ENCODE data around the gene APOB.
"Not testable (repeated sequence)": the region's sequence is repeated elsewhere in the genome, so short reads cannot be mapped to it uniquely, and the experiment has no call there.

Gene APOB

DNA sequence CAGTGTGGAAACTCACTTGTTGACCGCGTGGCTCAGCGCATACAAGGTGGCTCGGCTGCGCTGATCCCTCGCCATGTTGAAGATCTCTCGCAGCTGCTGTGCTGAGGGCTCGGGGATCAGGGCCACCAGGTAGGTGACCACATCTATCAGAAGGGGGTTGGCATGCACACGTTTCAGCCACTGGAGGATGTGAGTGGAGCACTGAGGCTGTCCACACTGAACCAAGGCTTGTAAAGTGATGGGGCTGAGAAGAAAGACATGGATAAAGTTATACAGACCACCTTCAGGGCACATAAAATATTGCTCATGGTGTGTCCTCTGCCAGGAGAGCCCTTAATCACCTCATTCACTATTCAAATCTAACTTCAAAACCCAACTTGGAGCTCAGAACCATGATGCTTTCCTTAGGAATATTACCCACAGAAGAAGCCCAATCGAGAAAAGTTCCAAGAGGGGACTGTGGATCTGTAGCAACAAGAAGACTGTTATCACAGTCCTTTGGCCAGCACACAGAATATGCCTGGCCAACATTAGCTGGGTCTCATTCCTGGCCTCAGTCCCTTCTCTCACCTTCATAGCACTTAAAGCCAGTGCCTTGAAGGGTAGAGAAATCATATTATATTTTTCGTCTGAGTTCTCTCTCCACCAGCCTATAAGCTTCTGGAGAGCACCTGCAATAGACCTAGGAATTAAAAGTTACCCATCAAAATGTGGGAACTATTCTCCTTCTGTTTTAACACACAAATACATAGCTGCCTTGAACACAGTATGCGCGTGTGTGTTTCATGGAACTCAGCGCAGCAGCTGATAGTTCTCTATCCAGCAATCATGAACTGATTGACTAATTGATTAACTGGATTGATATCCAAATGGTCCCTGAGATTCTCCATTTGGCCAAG lies 11.3 kb downstream of the APOB start:
- DNase-seq: no peak

DNA sequence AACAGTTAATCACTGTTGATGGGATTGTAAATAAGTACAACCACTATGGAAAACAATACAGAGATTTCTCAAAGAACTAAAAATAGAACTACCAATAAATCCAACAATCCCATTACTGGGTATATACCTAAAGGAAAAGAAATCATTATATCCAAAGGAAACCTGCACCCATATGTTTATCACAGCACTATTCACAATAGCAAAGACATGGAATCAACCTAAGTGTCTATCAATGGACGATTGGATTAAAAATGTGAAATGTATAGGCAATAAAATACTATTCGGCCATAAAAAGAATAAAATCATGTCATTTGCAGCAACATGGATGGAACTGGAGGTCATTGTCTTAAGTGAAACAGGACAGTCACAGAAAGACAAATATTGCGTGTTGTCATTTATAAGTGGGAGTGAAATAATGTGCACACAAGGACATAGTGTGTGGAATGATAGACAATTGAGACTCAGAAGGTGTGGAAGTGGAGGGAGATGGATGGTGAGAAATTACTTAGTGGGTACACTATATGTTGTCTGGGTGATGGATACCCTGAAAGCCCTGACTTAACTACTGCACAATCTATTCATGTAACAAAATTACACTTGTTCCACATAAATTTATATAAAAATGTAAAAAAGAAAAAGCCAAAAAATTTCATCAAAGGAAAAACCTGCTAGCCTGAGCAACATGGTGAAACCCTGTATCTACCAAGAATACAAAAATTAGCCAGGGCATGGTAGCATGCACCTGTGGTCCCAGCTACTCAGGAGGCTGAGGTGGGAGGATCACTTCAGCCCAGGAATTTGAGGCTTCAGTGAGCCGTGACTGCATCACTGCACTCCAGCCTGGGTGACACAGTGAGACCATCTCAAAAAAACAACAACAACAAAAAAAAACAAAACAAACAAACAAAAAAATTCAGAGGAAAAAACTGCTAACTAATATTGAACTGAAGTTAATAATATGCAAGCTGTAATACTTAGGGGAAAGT lies 12.6 kb downstream of the APOB start:
- DNase-seq: no peak

DNA sequence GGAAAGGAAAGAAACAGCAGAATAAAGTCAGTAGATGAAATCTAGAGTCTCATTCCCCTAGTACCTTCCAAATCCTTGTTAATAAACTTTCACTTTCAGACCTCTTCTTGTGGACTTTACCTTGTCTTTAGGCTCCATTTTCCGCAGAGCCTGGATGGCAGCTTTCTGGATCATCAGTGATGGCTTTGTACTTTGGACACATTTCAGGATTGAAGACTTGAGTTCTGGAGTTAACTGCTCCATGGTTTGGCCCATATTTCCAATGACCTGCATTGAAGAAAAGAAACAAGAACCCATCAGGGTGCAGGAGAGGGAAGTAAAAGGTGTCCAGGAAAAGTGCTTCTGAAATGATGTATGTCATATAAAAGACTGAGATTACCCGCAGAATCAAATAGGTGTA lies 14.4 kb downstream of the APOB start:
- no peak for DNase-seq

DNA sequence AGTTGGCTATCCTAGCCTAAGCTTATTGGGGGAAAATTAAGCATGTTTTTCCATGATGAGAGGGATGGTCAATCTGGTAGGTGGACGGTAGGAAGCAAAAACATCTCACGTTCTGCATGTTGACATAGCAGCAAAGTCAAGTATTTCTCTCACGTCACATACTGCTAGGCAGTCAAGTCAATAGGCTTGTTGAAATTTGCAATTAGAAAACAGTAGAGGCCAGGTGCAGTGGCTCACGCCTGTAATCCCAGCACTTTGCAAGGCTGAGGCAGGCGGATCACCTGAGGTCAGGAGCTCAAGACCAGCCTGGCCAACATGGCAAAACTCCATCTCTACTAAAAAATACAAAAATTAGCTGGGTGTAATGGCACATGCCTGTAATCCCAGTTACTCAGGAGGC lies 14.9 kb downstream of the APOB start:
- not testable (repeated sequence) for DNase-seq

DNA sequence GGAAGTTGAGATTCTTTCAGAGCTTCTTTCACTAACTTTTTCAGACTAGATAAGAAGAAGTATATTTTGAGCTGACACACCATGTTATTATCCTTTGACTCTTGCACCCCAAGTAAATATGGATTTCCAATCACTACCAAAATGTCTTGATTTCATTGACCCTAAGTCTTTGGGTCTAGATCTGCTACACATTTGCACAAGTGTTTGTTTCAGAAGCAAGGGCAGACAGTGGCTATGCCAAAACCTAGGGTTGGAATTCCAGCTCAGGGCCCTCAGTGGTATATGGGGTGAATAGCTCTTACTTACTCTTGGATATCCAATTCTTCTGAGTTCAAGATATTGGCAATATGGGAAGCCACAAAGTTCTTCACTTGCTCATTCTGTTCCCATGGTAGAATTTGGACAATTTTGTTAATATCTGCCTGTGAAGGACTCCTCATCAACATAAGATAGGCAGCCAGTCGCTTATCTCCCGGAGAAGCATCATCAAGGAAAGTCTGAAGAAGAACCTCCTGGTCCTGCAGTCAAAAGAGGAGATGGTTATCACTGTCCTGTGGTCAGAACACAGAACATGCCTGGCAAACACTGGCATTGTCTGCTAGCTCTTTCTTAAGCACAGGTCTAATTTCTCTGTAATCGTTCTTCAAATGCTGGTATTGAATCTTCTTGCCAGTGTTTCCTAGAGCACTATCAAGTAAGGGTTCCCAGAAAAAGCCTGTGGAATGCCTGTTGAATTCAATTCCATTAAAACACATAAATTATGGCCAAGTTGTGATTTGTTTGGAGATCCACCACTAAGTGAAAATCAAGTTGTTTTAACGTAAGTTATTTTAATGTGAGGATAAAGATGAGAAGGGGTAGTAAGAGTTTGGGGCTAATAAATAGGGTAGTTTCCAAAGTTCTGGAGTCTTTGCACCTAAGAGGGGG lies 15.6 kb downstream of the APOB start:
- DNase-seq: no peak

DNA sequence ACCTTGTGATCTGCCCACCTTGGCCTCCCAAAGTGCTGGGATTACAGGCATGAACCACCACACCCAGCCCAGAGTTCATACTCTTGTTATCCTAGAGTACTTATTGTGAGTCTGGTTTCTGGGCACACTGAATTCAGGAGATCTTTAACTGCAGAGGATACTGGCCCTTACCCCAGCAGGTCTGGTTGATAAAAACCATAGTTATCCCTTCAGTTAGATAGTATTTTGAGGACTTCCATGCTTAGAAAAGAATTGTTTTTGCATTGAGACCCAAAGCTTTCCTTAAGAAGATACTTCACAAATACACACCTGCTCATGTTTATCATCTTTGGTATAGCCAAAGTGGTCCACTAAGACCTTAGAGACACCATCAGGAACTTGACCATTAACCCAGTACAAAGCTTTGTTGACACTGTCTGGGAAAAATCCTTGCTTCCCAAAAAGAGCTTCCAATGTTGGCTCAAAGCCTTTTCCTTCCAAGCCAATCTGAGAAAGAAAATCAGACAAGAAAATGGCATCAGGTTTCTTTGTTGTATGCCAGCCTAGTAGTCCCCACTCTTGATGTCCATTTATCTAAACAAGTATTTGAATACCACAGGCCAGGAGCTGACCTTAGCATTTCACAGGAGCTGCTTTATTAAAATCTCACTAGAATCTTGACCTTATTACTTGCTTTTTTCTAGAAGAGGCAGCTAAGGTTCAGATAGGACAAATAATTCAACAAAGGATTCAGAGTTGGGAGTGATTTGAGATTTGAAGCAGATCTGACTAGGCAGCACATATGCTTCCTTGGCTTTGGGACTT lies 17.2 kb downstream of the APOB start:
- no peak for DNase-seq

DNA sequence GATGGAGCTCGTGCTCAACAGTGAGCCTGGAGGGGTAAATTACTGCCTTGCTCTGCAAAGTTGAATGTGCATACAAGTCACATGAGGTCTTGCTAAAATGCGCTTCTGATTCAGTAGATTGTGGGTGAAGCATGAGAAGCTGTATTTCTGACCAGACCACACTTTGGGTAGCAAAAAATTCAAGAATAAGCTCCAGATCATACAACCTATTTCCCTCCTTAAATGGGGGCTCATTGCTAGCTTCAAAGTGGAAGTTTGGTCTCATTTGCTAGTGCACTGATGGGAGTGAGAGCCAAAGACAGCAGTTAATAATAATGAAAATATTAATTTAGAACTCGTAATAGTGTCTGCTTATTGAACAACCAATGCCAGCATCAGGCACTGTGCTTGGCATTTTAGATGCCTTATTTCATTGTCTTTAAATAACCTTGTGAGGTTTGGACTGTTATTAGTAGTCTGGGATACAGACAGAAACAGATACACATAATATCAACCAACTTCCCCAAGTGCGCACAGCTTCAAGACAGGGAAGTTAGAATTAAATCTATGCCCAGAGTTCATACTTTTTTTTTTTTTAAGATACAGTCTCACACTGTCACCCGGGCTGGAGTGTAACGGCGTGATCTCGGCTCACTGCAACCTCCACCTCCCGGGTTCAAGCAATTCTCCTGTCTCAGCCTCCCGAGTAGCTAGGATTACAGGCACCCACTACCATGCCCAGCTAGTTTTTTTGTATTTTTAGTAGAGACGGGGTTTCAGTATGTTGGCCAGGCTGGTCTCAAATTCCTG lies 18.0 kb downstream of the APOB start:
- DNase-seq: no peak

DNA sequence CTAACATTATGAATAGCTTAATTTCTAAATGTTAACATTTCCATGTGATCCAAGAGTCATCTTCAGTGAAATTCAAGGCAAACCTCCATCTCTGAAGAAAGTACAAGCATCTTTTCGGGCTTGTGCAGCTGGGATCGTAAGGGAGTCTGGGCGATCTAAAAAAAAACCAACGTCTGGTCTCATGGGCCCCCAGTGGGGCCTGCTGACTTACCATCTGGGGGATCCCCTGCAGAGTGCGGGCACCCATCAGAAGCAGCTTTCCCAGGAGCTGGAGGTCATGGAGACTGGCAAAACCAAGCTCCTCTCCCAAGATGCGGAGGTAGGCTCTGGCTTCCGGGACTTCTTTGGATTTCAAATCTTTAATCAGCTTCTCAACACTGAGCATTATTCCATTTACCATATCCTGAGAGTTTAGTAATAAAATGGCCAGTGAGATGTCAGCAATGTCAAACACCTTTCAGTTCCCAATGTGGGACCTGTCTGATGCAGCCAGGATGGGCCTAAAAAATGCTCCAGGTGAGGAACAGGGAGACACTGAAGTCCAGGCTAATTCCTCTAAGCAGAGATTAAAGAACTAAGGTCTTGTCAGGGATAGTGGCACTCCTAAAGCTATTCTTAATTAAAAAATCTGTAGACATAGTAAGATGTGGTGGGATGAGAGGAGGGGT lies 19.0 kb downstream of the APOB start:
- no peak for DNase-seq

DNA sequence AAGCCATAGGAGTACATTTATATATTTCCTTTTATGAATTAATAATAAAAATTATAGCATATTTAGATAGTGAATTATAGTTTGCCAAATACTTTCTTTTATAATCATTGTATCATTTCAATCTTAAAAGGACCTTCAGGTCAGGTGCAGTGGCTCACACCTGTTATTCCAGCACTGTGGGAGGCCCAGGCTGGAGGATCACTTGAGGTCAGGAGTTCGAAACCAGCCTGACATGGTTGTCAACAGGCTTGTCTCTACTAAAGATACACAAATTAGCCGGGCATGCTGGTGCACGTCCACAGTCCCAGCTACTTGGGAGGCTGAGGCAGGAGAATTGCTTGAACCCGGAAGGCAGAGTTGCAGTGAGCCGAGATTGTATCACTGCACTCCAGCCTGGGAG lies 19.7 kb downstream of the APOB start:
- no peak for DNase-seq

DNA sequence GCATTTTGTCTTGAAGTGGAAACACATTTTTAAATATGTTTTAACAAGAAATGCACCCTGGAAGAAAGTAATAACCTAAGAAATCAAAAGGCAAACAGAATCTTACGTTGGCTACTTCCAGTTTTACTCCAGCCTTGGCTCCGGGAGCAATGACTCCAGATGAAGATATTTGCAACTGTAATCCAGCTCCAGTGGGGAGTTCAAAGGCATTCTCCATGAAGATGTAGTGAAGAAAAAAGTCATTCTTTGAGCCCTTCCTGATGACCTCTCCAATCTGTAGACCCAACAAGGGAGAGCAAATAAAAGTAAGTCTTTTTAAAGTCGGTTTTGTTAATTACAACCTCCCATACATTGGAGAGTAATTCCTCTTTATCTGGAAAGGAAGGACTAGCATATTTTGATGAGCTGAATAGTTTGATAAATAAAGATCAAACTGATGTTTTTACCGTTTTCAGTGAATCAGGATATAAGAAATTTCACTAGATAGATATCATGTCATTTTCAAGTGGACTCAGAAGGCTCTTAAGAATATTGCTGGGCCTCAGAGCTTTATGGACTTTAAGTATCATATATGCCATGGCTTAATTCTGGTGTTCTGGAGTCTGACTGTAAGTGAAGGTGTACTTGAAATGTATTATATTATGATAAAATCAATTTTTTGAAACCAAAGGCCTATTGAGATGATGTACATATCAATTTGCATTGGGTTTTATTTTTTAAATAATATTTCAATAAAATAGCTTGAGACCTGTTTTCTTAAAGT lies 20.3 kb downstream of the APOB start:
- no peak for DNase-seq

DNA sequence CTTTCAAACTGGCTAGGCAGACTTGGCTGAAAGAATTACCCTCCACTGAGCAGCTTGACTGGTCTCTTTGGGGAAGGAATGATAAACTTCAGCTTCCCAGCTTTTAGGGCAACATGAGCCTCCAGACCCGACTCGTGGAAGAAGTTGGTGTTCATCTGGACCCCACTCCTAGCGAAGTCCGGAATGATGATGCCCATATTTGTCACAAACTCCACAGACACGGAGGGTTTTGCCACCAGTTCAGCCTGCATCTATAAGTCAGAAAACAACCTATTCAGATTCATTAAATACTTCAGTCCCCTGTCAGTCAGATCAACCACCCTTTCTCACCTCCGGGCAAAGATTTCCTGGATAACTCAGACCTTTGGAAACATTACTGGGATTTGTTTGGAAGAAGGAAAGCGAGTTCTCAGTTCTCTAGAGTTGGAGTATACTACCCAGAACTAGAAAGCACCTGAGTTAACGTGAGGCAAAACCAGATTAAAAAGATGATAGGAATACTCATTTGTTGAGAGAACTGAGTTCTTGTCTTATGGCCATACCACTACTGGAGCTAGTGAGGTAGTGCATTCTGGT lies 21.0 kb downstream of the APOB start:
- no peak for DNase-seq

DNA sequence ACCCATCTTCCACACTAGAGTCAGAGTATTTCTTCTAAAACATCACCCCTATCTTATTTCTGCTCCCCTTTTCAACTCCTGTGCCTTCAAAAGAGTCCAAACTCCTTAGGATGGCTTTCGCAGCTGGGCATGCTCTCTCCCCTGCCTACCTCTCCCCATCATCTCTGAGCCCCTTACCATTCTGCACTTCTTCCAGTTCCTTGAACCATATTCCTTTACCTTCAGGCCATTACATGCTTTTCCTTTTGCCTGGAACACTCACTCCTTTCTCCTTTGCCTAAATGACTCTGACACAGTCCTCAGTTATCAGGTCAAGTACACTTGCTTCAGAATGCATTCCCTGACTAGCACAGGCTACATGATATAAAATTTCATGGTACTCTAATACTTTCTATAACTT lies 22.4 kb downstream of the APOB start:
- DNase-seq: no peak

DNA sequence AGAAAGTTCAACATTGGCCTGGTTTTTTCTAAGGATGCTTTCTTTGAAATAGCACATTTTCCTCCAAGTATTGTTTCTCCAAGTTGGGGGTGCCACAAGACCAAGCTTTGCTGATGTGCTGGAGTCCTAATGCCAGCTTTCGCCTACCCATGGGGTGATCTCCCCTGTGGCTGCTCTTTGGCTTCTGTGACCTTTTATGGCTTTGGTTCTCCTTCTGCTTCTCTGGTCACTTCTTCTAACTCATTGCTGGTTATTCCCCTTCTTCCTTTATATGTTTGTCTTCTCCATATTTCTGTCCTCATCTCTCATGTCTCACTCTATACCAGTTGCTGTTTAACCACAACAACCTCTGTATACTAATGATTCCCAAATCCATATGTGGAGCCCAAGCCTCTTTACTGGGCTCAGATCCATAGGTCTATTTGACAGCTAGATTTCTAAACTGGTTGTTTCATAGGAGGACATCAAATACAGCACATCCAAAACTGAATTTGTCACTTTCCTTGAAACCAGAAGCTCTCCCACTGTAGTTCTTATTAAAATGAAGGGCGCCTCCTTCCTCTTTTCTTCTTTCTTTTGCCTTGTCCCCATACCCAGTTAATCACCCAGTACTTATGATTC lies 23.1 kb downstream of the APOB start:
- no peak for DNase-seq

DNA sequence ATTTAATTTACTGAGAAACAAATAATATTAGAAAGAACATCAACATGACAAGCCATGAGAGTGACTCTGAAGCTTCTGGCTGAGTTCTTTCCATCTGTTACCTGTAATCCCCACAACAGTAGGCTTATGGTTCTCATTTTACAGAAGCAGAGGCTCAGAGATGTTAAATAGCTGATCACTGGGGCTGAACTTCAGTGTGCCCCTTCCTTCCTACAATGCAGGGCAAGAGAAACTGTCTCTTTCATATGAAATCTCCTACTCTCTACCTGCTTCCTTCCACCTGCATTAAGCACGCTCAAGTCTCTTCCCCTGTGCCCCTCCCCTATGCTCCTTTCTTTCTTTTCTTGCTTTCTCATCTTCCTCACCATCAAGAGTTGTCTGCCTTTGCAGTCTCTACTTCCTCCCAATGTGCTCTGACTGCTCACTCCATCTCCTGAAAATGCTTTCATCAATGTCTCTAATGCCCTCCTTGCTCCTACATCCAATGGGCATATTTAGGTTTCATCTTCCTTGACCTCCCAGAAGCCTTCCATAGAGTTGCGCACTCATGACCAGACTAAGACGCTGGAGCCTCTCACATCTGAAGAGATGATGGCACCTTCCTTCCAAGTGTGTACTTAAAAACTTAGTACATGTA lies 23.7 kb downstream of the APOB start:
- no peak for DNase-seq

DNA sequence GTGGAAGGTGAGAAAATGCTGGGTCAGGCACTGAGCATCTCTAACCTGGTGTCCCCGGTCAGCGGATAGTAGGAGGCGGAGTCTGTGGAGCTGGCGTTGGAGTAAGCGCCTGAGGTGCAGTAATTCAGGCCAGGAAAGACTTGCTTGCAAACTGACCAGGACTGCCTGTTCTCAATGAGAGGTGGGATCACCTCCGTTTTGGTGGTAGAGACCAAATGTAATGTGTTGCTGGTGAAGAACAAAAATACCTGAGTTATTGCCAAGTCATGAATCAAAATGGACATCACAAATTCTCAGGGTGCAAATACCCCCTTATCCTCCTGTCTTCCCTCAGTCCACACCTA lies 24.2 kb downstream of the APOB start:
- no peak for DNase-seq

DNA sequence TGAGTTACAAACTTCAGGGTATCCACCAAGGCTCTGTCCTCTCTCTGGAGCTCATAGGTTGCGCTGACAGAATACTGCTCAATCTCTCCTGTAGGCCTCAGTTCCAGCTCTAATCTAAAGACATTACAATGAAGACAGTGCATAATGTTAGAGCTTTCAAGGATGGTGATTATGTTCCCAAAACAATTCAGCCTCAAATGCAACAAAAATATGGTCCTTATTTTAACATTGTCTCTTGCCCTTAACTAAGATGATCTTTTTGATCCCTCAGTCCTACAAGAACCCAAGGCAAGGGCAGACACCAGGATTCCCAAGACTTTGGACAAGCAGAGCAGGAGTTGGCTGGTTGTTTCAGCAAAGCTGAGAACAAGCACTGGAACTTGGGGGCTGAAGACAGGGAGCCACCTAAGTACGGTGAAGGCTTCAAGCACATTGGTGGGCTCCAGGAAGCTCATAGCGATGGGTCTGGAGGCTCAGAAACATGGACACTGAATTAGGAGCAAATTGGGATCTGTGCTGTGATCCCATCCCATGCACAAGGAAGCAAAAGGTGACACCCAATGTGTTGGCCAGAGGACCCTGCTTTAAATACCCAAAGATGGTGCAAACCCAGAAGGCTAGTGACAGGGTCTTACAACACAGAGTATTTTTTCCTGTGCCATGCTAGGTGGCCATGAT lies 24.7 kb downstream of the APOB start:
- DNase-seq: no peak

DNA sequence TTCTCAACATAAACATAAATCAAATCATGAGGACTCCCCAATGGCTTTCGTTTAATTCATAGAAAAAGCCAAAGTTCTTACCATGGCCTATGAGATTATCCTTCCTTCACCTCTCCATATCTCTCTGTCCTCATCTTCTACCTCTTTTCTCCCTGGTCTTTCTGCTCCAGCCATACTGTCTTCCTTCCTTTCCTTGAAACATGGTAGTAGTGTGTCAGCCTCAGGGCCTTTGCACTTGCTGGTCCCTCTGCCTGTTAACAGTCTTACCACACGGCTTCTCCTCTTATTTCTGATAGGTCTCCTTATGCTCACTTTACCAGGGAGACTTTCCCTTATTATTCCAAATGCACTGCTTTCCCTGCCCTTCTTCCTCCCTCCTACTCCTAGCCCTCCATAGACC lies 25.6 kb downstream of the APOB start:
- DNase-seq: no peak
